HepG2 (cell line): ENCODE measurements around the gene LDB3.

Experiments
- JUND ChIP-seq: sonication (generic); formaldehyde crosslinking; IDR thresholded peaks from 2 replicates; pipeline ENCODE4 v1.8.0; 2022; ENCODE audit warnings: mild to moderate bottlenecking, missing genetic modification reagents
- TF ChIP-seq, protein P1 (sequence below): sonication (generic); formaldehyde crosslinking; IDR thresholded peaks from 2 replicates; pipeline ENCODE4 v1.4.0; 2020; ENCODE audit warnings: missing genetic modification reagents

DNA sequence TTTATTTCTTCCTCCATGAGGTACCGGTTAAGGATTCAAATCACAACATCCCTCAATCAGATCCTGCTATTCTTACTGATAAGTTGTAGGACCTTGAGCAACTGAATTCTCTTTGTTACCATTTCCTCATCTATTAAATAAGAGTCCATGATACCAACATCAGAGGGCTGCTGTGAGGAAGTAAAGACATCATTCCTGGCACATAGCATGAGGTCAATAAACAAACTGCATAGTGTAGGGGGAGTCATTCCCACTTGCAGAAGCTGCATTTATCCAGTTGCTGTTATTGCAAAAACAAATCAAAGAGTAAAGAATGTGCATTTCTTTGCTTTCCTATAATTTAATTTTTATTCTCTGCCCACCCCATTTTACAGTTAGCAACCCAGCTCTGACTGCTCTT lies 36.8 kb downstream of the LDB3 start:
- TF ChIP-seq JUND (CRISPR knock-in tag): no peak
- TF ChIP-seq, protein P1, sequence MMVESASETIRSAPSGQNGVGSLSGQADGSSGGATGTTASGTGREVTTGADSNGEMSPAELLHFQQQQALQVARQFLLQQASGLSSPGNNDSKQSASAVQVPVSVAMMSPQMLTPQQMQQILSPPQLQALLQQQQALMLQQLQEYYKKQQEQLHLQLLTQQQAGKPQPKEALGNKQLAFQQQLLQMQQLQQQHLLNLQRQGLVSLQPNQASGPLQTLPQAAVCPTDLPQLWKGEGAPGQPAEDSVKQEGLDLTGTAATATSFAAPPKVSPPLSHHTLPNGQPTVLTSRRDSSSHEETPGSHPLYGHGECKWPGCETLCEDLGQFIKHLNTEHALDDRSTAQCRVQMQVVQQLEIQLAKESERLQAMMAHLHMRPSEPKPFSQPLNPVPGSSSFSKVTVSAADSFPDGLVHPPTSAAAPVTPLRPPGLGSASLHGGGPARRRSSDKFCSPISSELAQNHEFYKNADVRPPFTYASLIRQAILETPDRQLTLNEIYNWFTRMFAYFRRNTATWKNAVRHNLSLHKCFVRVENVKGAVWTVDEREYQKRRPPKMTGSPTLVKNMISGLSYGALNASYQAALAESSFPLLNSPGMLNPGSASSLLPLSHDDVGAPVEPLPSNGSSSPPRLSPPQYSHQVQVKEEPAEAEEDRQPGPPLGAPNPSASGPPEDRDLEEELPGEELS (CRISPR knock-in tag): no peak
